SK-N-SH (cell line): Measurements from ENCODE around the gene JAK1. TPM values are rescaled to one million over a fixed set of nuclear protein-coding genes. Genes with fewer than 3 reads are reported as not detected.

Source experiments
- CTCF ChIA-PET: fragments of 300-600, 350-600 bp; formaldehyde crosslinking; extraction: SDS; loops from one replicate; lab custom pipeline; 2021; lab: Yijun Ruan, JAX
- POLR2A ChIA-PET: fragments of 350-600 bp; sonication (Branson Sonifier 250); formaldehyde crosslinking; extraction: SDS; loops from one replicate; lab custom pipeline; 2020; ENCODE audit warnings: antibody characterized with exemption, inconsistent platforms; lab: Yijun Ruan, JAX
- DNase-seq: peaks from one replicate; pipeline ENCODE4 v3.0.0; 2012
- H2AFZ ChIP-seq: fragments of 200-600 bp; sonication (generic); 2 replicates; pipeline ENCODE4 v1.8.1; 2016; ENCODE audit warnings: antibody characterized with exemption, mild to moderate bottlenecking, low read depth
- H3F3A ChIP-seq: fragments of 200-600 bp; sonication (generic); replicated peaks from 2 replicates; pipeline ENCODE3; 2016; ENCODE audit warnings: antibody characterized with exemption, mild to moderate bottlenecking; ENCODE audit not compliant: insufficient read depth
- H3K27ac ChIP-seq, 2 experiments: fragments of 200-500 bp in 1 of 2; fragments of 200-600 bp in 1 of 2; sonication (Bioruptor generic) in 1 of 2; sonication (generic), shearing (Covaris generic) in 1 of 2; 2 replicates each; pipeline versions ENCODE4 v1.5.1 to v1.6.1; 2014 to 2016; ENCODE audit warnings: low read depth in 2 of 2, inconsistent platforms in 1 of 2, low read length in 1 of 2, mild to moderate bottlenecking in 1 of 2, mixed read lengths in 1 of 2
- H3K27me3 ChIP-seq: fragments of 200-600 bp; sonication (generic), shearing (Covaris generic); 2 replicates; pipeline ENCODE4 v1.6.1; 2016; ENCODE audit warnings: mixed run types; ENCODE audit not compliant: insufficient read depth
- H3K36me3 ChIP-seq, 2 experiments: fragments of 200-500 bp in 1 of 2; fragments of 200-600 bp in 1 of 2; sonication (Bioruptor generic) in 1 of 2; sonication (generic) in 1 of 2; replicated peaks in 1 of 2; 2 replicates each; pipeline versions ENCODE3 to v1.5.1; 2014 to 2016; ENCODE audit warnings: low read length in 1 of 2, mild to moderate bottlenecking in 1 of 2; ENCODE audit not compliant: insufficient read depth in 2 of 2, control insufficient read depth in 1 of 2
- H3K4me1 ChIP-seq, 2 experiments: fragments of 200-500 bp in 1 of 2; fragments of 200-600 bp in 1 of 2; sonication (Bioruptor generic) in 1 of 2; sonication (generic), shearing (Covaris generic) in 1 of 2; 2 replicates each; pipeline versions ENCODE4 v1.5.1 to v1.6.1; 2014 to 2016; ENCODE audit warnings: low read depth in 1 of 2, low read length in 1 of 2, mixed run types in 1 of 2; ENCODE audit not compliant: insufficient read depth in 2 of 2, control insufficient read depth in 1 of 2
- H3K4me2 ChIP-seq: fragments of 200-600 bp; sonication (generic), shearing (Covaris generic); 2 replicates; pipeline ENCODE4 v1.6.1; 2017; ENCODE audit warnings: mixed run types
- H3K4me3 ChIP-seq, 2 experiments: fragments of 200-500 bp in 1 of 2; fragments of 200-600 bp in 1 of 2; sonication (Bioruptor generic) in 1 of 2; sonication (generic), shearing (Covaris generic) in 1 of 2; 2 replicates each; pipeline versions ENCODE4 v1.5.1 to v1.8.1; 2014 to 2016; ENCODE audit warnings: low read depth in 2 of 2, inconsistent platforms in 1 of 2, low read length in 1 of 2, mild to moderate bottlenecking in 1 of 2, mixed read lengths in 1 of 2, moderate library complexity in 1 of 2
- H3K79me2 ChIP-seq: fragments of 200-600 bp; sonication (generic); 2 replicates; pipeline ENCODE4 v1.8.1; 2017; ENCODE audit warnings: mild to moderate bottlenecking; ENCODE audit not compliant: insufficient read depth
- H3K9ac ChIP-seq: fragments of 200-600 bp; sonication (generic); 2 replicates; pipeline ENCODE4 v1.6.1; 2017; ENCODE audit warnings: mixed run types
- H3K9me2 ChIP-seq: fragments of 200-600 bp; sonication (generic); 2 replicates; pipeline ENCODE4 v1.6.1; 2017; ENCODE audit warnings: mixed run types
- H3K9me3 ChIP-seq: fragments of 200-600 bp; sonication (generic); 2 replicates; pipeline ENCODE4 v1.6.1; 2017; ENCODE audit warnings: mixed run types, mild to moderate bottlenecking, moderate library complexity
- H4K20me1 ChIP-seq: fragments of 200-600 bp; sonication (generic); 2 replicates; pipeline ENCODE4 v1.6.1; 2017; ENCODE audit warnings: mild to moderate bottlenecking, mixed run types; ENCODE audit not compliant: insufficient read depth
- CTCF ChIP-seq: fragments of 200-600 bp; sonication (generic); IDR thresholded peaks from 2 replicates; pipeline ENCODE4 v1.6.1; 2017; ENCODE audit warnings: antibody characterized with exemption, mild to moderate bottlenecking, moderate library complexity
- ELF1 ChIP-seq: IDR thresholded peaks from 2 replicates; pipeline ENCODE4 v1.4.0; 2012
- FOSL2 ChIP-seq: IDR thresholded peaks from 2 replicates; pipeline ENCODE4 v1.4.0; 2012; ENCODE audit warnings: low read depth, mild to moderate bottlenecking, moderate library complexity, borderline replicate concordance
- FOXJ3 ChIP-seq: sonication (generic); formaldehyde crosslinking; IDR thresholded peaks from 2 replicates; pipeline ENCODE4 v1.5.1; 2020; ENCODE audit warnings: mild to moderate bottlenecking, missing genetic modification reagents
- JUND ChIP-seq: IDR thresholded peaks from 2 replicates; pipeline ENCODE4 v1.4.0; 2012
- MEF2A ChIP-seq: IDR thresholded peaks from 2 replicates; pipeline ENCODE4 v1.4.0; 2012; ENCODE audit warnings: low read depth, borderline replicate concordance
- MXI1 ChIP-seq: IDR thresholded peaks from 2 replicates; pipeline ENCODE4 v1.6.1; 2012; ENCODE audit warnings: mild to moderate bottlenecking, low read depth, low read length, improper control_type of control experiment
- NFIC ChIP-seq: IDR thresholded peaks from 2 replicates; pipeline ENCODE4 v1.4.0; 2012; ENCODE audit warnings: borderline replicate concordance
- PBX3 ChIP-seq: IDR thresholded peaks from 2 replicates; pipeline ENCODE4; 2012
- POLR2AphosphoS5 ChIP-seq: IDR thresholded peaks from 2 replicates; pipeline ENCODE4 v1.6.1; 2012; ENCODE audit warnings: low read depth, low read length
- RAD21 ChIP-seq: IDR thresholded peaks from 2 replicates; pipeline ENCODE4 v1.6.1; 2012; ENCODE audit warnings: mild to moderate bottlenecking, low read length
- RCOR1 ChIP-seq: fragments of 150-350 bp; IDR thresholded peaks from 2 replicates; pipeline ENCODE4 v1.6.1; 2017; ENCODE audit warnings: antibody characterized with exemption, low read length
- RXRA ChIP-seq: IDR thresholded peaks from 2 replicates; pipeline ENCODE4 v1.4.0; 2012; ENCODE audit warnings: low read depth, mild to moderate bottlenecking, borderline replicate concordance
- SMC3 ChIP-seq: IDR thresholded peaks from 2 replicates; pipeline ENCODE4 v1.6.1; 2012; ENCODE audit warnings: low read depth, low read length, improper control_type of control experiment
- TAF1 ChIP-seq: IDR thresholded peaks from 2 replicates; pipeline ENCODE4 v1.6.1; 2012; ENCODE audit warnings: low read depth, mild to moderate bottlenecking, low read length, moderate library complexity, borderline replicate concordance
- TCF12 ChIP-seq: IDR thresholded peaks from 2 replicates; pipeline ENCODE4 v1.4.0; 2012
- TEAD4 ChIP-seq: IDR thresholded peaks from 2 replicates; pipeline ENCODE4 v1.4.0; 2012; ENCODE audit warnings: mild to moderate bottlenecking, borderline replicate concordance; ENCODE audit not compliant: insufficient read depth
- YY1 ChIP-seq: IDR thresholded peaks from 2 replicates; pipeline ENCODE4 v1.4.0; 2012; ENCODE audit warnings: low read depth, mild to moderate bottlenecking
- WGBS: methylation state at CpG from one replicate; pipeline ENCODE4 v1.1.6; 2017; ENCODE audit warnings: low lambda C conversion rate; 5-methylcytosine and 5-hydroxymethylcytosine counted together
- polyA plus RNA-seq, 3 experiments: library from polyadenylated mRNA; depleted of rRNA; stranded (reverse); fragments of >200 nt; gene quantifications; 2 replicates each; pipeline ENCODE4 v1.2.3, GENCODE V29; 2012
- TF ChIP-seq, protein P1 (sequence below): fragments of 150-350 bp; IDR thresholded peaks from 2 replicates; pipeline ENCODE4 v1.6.1; 2016; ENCODE audit warnings: mild to moderate bottlenecking, low read depth, low read length
- TF ChIP-seq, protein P2 (sequence below): fragments of 150-350 bp; IDR thresholded peaks from 2 replicates; pipeline ENCODE4 v1.6.1; 2017; ENCODE audit warnings: antibody characterized with exemption, low read length, low read depth, borderline replicate concordance
- TF ChIP-seq, protein P3 (sequence below): IDR thresholded peaks from 2 replicates; pipeline ENCODE4 v1.4.0; 2012; ENCODE audit warnings: low read depth, borderline replicate concordance

Gene JAK1
- polyA plus RNA-seq, 1 of the 3 experiments (the other 2 are of a cell fraction), result 47.5 TPM

- TF ChIP-seq, protein P1, sequence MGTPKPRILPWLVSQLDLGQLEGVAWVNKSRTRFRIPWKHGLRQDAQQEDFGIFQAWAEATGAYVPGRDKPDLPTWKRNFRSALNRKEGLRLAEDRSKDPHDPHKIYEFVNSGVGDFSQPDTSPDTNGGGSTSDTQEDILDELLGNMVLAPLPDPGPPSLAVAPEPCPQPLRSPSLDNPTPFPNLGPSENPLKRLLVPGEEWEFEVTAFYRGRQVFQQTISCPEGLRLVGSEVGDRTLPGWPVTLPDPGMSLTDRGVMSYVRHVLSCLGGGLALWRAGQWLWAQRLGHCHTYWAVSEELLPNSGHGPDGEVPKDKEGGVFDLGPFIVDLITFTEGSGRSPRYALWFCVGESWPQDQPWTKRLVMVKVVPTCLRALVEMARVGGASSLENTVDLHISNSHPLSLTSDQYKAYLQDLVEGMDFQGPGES, result no peak
- no peak for TF ChIP-seq RCOR1
These were observed 31.5 kb downstream of the JAK1 start (continued) for GRCh38 chr1:64934878-64935275.

DNA sequence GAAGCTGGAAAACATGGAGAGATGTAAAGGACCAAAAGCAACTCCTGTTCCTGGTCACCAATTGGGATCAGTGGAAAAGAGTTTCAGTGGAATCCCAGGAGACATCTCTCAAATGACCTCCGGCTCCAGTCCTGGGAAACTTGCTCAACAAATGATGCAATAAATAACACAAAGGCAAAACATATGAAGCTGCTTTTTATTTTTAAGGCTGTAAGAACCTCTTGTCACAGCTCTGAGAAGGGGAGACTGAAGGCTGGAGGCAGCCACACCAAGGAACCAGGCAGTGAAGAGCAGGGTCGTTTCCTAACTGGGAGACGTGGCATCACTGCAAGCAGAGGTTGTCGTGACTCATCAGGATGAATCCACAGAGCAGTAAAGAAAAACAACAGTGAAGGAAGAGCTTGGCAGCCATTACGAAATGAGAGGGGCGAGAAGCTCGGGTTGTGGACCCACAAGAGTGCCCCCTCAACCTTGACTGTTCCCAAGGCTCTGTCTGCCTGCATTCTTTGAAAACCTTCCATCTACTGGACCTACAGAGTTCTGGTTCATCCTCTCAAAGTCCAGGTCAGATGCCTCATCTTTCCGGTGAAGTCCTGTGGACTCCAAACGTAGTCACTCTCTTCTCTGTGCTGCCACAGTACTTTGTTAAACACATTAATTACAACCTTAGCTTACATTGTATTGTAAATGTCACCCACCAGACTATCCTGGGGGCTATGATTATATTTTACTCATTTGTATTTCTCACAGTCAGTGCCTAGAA, 32.1 kb downstream of the JAK1 start:
- no peaks in the 10 kb centered on the region for H3K36me3 ChIP-seq
- ChIA-PET CTCF (no interaction called here), POLR2A (no interaction called here)
- peaks cover 41% of the 10 kb centered on the region for H3F3A ChIP-seq
- H3K9ac ChIP-seq, result peak overlapping the region; percentile 63
- peaks cover 85% of the 10 kb centered on the region for H3K79me2 ChIP-seq
- peak overlapping the region; percentile 45; the same call in 1 of the 2 replicates for H2AFZ ChIP-seq
- no peaks in the 10 kb centered on the region for H3K9me3 ChIP-seq
- peak overlapping the region in 1 of 2 experiments; percentile 43; a peak in 2 of 4 replicates for H3K4me3 ChIP-seq
- H3K27ac ChIP-seq, result peak overlapping the region in 1 of 2 experiments; percentile 96; a peak in 3 of 4 replicates
- no peaks in the 10 kb centered on the region for H3K9me2 ChIP-seq
- peak overlapping the region; percentile 73 for H3K4me2 ChIP-seq
- H3K4me1 ChIP-seq, result peaks cover 8 to 33% of the 10 kb centered on the region in 2 experiments
- no peaks in the 10 kb centered on the region for H3K27me3 ChIP-seq
- DNase-seq, result no peak
- no peaks in the 10 kb centered on the region; the same call in 1 of the 2 replicates for H4K20me1 ChIP-seq
- WGBS, result 45% methylated on average over 9 of the region's 9 CpGs
- TF ChIP-seq JUND, result 0 out of 2 replicates have a peak, but pooled peaks have one; percentile 24
- no peak for TF ChIP-seq RXRA
- TF ChIP-seq, protein P1, result no peak
- TF ChIP-seq SMC3, result no peak
- no peak for TF ChIP-seq TAF1
- no peak for TF ChIP-seq TEAD4
- no peak for TF ChIP-seq RAD21
- no peak for TF ChIP-seq CTCF
- TF ChIP-seq TCF12, result no peak; the same call in 1 of the 2 replicates
- no peak for TF ChIP-seq NFIC
- TF ChIP-seq POLR2AphosphoS5, result no peak
- TF ChIP-seq MEF2A, result no peak
- TF ChIP-seq PBX3, result no peak
- TF ChIP-seq, protein P2, sequence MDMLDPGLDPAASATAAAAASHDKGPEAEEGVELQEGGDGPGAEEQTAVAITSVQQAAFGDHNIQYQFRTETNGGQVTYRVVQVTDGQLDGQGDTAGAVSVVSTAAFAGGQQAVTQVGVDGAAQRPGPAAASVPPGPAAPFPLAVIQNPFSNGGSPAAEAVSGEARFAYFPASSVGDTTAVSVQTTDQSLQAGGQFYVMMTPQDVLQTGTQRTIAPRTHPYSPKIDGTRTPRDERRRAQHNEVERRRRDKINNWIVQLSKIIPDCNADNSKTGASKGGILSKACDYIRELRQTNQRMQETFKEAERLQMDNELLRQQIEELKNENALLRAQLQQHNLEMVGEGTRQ, result no peak
- TF ChIP-seq, protein P3, sequence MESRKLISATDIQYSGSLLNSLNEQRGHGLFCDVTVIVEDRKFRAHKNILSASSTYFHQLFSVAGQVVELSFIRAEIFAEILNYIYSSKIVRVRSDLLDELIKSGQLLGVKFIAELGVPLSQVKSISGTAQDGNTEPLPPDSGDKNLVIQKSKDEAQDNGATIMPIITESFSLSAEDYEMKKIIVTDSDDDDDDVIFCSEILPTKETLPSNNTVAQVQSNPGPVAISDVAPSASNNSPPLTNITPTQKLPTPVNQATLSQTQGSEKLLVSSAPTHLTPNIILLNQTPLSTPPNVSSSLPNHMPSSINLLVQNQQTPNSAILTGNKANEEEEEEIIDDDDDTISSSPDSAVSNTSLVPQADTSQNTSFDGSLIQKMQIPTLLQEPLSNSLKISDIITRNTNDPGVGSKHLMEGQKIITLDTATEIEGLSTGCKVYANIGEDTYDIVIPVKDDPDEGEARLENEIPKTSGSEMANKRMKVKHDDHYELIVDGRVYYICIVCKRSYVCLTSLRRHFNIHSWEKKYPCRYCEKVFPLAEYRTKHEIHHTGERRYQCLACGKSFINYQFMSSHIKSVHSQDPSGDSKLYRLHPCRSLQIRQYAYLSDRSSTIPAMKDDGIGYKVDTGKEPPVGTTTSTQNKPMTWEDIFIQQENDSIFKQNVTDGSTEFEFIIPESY, result no peak
- TF ChIP-seq YY1, result peak; percentile 74; the same call in 1 of the 2 replicates
- TF ChIP-seq FOSL2, result peak; percentile 70
- no peak for TF ChIP-seq FOXJ3 (CRISPR knock-in tag)
- no peak for TF ChIP-seq MXI1
- TF ChIP-seq ELF1, result no peak
